Fibroblast of skin of back (primary cell): ENCODE data around the gene TSKU.
"Not testable (repeated sequence)": the region's sequence is repeated elsewhere in the genome, so short reads cannot be mapped to it uniquely, and the experiment has no call there.

ENCODE experiments used
- DNase-seq: peaks from one replicate; pipeline ENCODE4 v3.0.0-alpha.2; 2013

The TSKU gene

GRCh38 chr11:76827005-76827404 is 43.8 kb downstream of the TSKU start:
- not testable (repeated sequence) for DNase-seq

DNA sequence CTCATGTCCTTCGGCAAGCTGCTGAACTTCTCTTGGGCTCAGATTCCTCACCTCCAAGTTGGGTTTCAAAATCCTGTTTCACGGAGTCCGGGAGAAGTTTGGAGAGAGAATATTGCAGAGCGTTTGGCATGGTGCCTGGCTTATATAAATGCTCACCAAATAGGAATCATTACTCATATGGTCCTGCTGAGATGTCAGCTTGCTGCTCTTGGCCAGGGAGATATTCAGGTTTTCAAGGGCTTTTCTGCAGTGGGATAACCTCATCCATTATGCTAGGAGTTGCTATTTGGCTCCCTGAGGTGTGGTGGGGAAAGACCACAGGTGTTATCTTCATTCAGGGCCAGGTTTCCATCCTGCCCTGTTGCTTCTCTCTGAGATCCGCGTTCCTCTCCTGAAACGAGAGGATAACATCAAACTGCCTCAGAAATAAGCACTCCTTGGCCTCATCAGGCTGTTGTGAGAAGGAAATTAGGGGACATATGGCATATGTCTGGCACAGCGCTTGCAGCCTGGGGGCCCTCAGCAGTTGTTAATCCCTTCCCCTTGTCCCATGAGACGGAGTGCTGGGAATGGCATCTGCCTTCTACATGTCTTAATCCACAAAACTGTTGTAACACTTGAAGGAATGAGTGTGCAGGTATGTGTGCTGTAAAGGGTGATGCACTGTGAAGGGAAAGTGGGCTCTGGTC is 47.6 kb downstream of the TSKU start:
- peak; percentile 82 for DNase-seq

DNA sequence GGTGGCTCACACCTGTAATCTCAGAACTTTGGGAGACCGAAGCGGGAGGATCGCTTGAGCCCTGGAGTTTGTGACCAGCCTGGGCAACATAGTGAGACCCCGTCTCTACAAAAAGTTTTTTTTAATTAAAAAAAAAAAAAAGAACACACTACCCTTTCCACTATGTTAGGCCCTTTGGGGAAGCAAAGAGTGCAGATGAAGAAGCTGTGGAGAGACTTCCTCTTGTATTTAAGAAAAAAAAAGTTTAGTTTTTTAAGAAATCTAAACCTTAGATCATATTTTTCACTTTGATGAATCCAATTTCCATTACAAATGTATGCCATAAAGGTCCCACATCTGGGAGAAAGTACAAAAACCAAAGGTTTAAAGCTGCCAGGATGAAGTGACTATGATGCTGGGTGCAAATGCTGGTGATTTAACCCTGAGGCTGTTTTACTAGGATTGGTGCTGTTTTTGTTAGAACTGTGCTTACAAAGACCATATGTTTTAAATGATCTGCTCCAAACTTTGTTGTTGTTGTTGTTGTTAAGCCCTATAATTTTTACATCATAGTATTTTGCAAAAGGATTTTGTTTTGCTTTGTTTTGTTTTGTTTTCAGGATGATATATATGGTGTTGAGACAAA is 48.6 kb downstream of the TSKU start:
- no peak for DNase-seq

DNA sequence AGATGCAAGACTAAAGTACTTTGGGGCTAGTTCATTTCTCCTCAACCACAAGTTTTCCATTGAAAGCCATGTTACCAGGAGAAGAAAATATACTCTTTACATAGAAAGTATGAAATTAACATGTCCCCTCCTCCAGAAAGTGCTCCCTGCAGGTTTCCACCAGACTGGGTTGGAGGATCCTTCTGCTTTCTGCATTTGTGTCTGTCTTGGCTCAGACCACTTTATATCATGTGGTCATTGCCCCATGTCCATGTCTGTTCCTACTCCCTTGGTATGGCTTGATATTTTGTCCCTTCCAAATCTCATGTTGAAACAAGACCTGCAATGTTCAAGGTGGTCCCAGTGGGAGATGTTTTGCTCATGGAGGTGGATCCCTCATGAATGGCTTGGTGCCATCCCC is 49.2 kb downstream of the TSKU start:
- DNase-seq: no peak

- DNase-seq: no peak
These were observed 51.0 kb downstream of the TSKU start for GRCh38 chr11:76834151-76834550.

- no peak for DNase-seq
These were observed 51.9 kb downstream of the TSKU start for GRCh38 chr11:76835036-76835435.

GRCh38 chr11:76835928-76836612 is 52.9 kb downstream of the TSKU start:
- no peak for DNase-seq

GRCh38 chr11:76836613-76837291 is 53.6 kb downstream of the TSKU start:
- DNase-seq: no peak

- DNase-seq: no peak
These were observed 54.8 kb downstream of the TSKU start for GRCh38 chr11:76837696-76838677.

DNA sequence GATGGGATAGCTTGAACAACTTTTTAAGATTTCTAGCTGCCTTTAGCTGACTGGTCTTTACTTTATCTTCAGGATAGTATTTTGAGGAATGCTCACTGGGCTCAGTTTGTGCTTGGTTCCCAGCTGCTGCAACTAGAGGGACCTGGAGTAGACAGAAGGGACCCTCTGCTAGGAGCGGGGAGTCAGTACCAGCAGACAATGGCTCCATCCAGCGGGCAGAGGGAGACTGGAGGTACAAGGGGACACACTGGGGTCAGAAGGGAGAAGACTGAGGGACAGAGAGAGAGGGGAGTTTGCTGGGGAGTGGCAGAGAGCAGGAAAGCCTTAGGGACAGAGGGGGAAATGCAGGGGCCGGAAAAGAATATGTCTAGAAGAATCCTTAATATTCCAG is 55.5 kb downstream of the TSKU start:
- DNase-seq: peak; percentile 36

GRCh38 chr11:76839311-76839710 is 56.2 kb downstream of the TSKU start:
- DNase-seq: no peak

DNA sequence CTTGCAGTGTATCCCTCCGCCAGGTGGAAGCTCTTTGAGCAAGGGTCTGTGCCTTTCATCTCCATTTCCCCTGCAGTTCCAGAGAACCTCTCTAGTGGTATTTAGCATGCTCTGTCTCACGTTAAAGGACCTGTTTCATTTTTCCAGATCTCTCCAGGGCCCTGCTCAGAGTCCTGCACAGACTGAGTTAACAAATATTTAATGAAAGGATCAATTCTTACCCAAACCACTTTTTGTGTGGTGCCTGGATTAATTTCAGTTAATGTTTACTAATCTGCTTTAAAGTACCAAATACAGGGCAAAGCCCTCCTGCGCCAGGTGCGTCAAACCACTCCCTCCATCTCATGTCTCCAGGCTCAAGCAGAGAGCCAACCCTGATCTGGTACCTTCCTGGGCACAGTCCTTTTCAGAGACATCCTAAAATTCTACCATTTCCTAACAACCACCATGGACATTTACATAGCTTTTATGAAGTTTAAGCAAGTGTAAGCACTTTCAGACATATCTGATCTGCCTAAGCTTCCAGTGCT is 58.8 kb downstream of the TSKU start:
- DNase-seq: no peak

GRCh38 chr11:76843907-76844306 is 60.8 kb downstream of the TSKU start:
- no peak for DNase-seq

DNA sequence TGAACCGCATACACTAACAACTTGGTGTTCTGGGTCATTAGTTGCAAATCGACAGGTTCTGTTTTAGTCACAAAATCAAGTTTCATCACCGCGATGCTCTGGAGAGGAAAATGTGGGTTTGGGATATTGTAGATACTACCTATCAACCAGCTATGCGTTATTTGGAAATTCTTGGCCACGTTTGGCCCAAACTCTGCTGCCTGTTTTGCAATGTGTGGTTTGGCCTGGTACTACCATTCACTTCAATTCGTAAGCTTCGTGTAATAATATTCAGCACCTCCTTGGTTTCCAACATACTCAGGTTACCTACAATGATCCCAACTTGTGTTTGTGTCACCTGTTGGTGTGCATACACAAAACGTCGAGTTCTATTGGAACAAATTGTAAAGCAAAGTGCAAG is 61.4 kb downstream of the TSKU start:
- DNase-seq: no peak

GRCh38 chr11:76845069-76845468 is 61.9 kb downstream of the TSKU start:
- DNase-seq: no peak

DNA sequence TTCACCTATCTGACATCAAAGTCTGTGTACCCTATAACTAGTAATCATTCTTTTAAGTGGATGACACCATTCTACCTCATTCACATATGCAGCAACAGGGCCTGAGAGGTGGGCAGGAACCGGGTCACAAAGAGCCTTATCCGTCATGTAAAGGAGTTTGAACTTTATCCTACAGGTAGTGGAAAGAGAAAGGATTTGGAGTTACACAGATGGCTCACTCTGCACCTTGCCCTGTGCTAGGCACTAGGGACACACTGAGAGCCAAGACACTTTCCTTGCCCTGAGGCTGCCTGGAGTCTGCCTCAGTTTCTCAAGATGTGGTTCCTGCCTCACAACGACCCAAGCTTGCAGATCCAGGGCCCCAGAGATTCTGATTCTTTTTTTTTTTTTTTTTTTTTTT is 63.3 kb downstream of the TSKU start:
- DNase-seq: no peak
